Activated CD4-positive, alpha-beta T cell treated with anti-CD3 and anti-CD28 coated beads, Interleukin-2, amount 10 ng/mL, durations not matched to agents 24 days and 14 days (primary cell): Measurements from ENCODE around the gene CAPN15. TPM values are rescaled to one million over a fixed set of nuclear protein-coding genes. Genes with fewer than 3 reads are reported as not detected.

ENCODE experiments used
- DNase-seq: peaks from one replicate; pipeline ENCODE4 v3.0.0; 2022
- H3K27ac Mint-ChIP-seq: one replicate; pipeline ENCODE4 v1.8.0; 2022; ENCODE audit warnings: mild to moderate bottlenecking, mixed read lengths
- H3K27me3 Mint-ChIP-seq: one replicate; pipeline ENCODE4 v1.8.0; 2022; ENCODE audit warnings: mixed read lengths
- H3K36me3 Mint-ChIP-seq: one replicate; pipeline ENCODE4 v1.8.0; 2022; ENCODE audit warnings: low read depth, mild to moderate bottlenecking, mixed read lengths
- H3K4me1 Mint-ChIP-seq: one replicate; pipeline ENCODE4 v1.8.0; 2021; ENCODE audit warnings: mixed read lengths
- H3K4me3 Mint-ChIP-seq: one replicate; pipeline ENCODE4 v1.8.0; 2022; ENCODE audit warnings: mild to moderate bottlenecking, moderate library complexity, mixed read lengths
- H3K9me3 Mint-ChIP-seq: one replicate; pipeline ENCODE4 v1.8.0; 2021; ENCODE audit warnings: mixed read lengths
- intact Hi-C: fragments of 100-400 bp; cut with micrococcal nuclease; formaldehyde crosslinking; loops from one replicate; pipeline ENCODE4 v1.15.1; 2023
- total RNA-seq: library from RNA; stranded (reverse); gene quantifications from 2 replicates; pipeline ENCODE4 v1.2.3, GENCODE V29; 2022

CAPN15 gene
- total RNA-seq, 1 donor from 2014 or later, result 121 TPM

GRCh38 chr16:515175-515938 lies 12.2 kb upstream of the CAPN15 start:
- H3K4me1 Mint-ChIP-seq, result no peaks in the 10 kb centered on the region
- intact Hi-C loops, result no loop called here
- no peaks in the 10 kb centered on the region for H3K27me3 Mint-ChIP-seq
- DNase-seq, result no peak
- peaks cover 4% of the 10 kb centered on the region for H3K36me3 Mint-ChIP-seq
- H3K9me3 Mint-ChIP-seq, result no peaks in the 10 kb centered on the region
- H3K27ac Mint-ChIP-seq, result no peak overlapping the region
- H3K4me3 Mint-ChIP-seq, result no peak overlapping the region

GRCh38 chr16:515939-516226 lies 11.6 kb upstream of the CAPN15 start:
- H3K36me3 Mint-ChIP-seq, result peaks cover 4% of the 10 kb centered on the region
- no peaks in the 10 kb centered on the region for H3K4me1 Mint-ChIP-seq
- no peaks in the 10 kb centered on the region for H3K9me3 Mint-ChIP-seq
- DNase-seq, result no peak
- H3K27ac Mint-ChIP-seq, result no peak overlapping the region
- H3K27me3 Mint-ChIP-seq, result no peaks in the 10 kb centered on the region
- intact Hi-C loops, result no loop called here
- no peak overlapping the region for H3K4me3 Mint-ChIP-seq

GRCh38 chr16:516301-516700 lies 11.2 kb upstream of the CAPN15 start:
- H3K27ac Mint-ChIP-seq, result no peak overlapping the region
- no peaks in the 10 kb centered on the region for H3K27me3 Mint-ChIP-seq
- peaks cover 4% of the 10 kb centered on the region for H3K36me3 Mint-ChIP-seq
- DNase-seq, result no peak
- no peaks in the 10 kb centered on the region for H3K4me1 Mint-ChIP-seq
- H3K9me3 Mint-ChIP-seq, result no peaks in the 10 kb centered on the region
- no peak overlapping the region for H3K4me3 Mint-ChIP-seq
- intact Hi-C loops, result no loop called here

GRCh38 chr16:518858-519257 lies 8.7 kb upstream of the CAPN15 start:
- Mint-ChIP-seq H3K9me3 (no peaks in the 10 kb centered on the region), H3K27ac (no peak overlapping the region), H3K27me3 (no peaks in the 10 kb centered on the region), H3K36me3 (peaks cover 7% of the 10 kb centered on the region), H3K4me3 (no peak overlapping the region), H3K4me1 (no peaks in the 10 kb centered on the region)
- DNase-seq, result no peak
- intact Hi-C loops, result no loop called here

GRCh38 chr16:519425-519824 lies 8.1 kb upstream of the CAPN15 start:
- no peak overlapping the region for H3K4me3 Mint-ChIP-seq
- H3K4me1 Mint-ChIP-seq, result no peaks in the 10 kb centered on the region
- DNase-seq, result no peak
- no peaks in the 10 kb centered on the region for H3K9me3 Mint-ChIP-seq
- no peak overlapping the region for H3K27ac Mint-ChIP-seq
- H3K36me3 Mint-ChIP-seq, result peaks cover 7% of the 10 kb centered on the region
- H3K27me3 Mint-ChIP-seq, result no peaks in the 10 kb centered on the region
- intact Hi-C loops, result no loop called here

GRCh38 chr16:519841-520687 lies 7.4 kb upstream of the CAPN15 start:
- Mint-ChIP-seq H3K27ac (no peak overlapping the region), H3K4me1 (no peaks in the 10 kb centered on the region), H3K4me3 (no peak overlapping the region), H3K9me3 (no peaks in the 10 kb centered on the region), H3K36me3 (peaks cover 7% of the 10 kb centered on the region), H3K27me3 (no peaks in the 10 kb centered on the region)
- no peak for DNase-seq
- intact Hi-C loops, result no loop called here

GRCh38 chr16:520847-521246 lies 6.7 kb upstream of the CAPN15 start:
- no peaks in the 10 kb centered on the region for H3K9me3 Mint-ChIP-seq
- no peak overlapping the region for H3K27ac Mint-ChIP-seq
- no peak for DNase-seq
- no peak overlapping the region for H3K4me3 Mint-ChIP-seq
- intact Hi-C loops, result no loop called here
- H3K4me1 Mint-ChIP-seq, result peaks cover 5% of the 10 kb centered on the region
- peaks cover 9% of the 10 kb centered on the region for H3K36me3 Mint-ChIP-seq
- no peaks in the 10 kb centered on the region for H3K27me3 Mint-ChIP-seq

- no peak overlapping the region for H3K27ac Mint-ChIP-seq
- no peaks in the 10 kb centered on the region for H3K27me3 Mint-ChIP-seq
- DNase-seq, result no peak
- peaks cover 8% of the 10 kb centered on the region for H3K4me1 Mint-ChIP-seq
- H3K36me3 Mint-ChIP-seq, result peaks cover 9% of the 10 kb centered on the region
- H3K4me3 Mint-ChIP-seq, result no peak overlapping the region
- no peaks in the 10 kb centered on the region for H3K9me3 Mint-ChIP-seq
- intact Hi-C loops, result no loop called here
Observed at GRCh38 chr16:521381-522210, 5.9 kb upstream of the CAPN15 start.

GRCh38 chr16:522320-523096 lies 5.0 kb upstream of the CAPN15 start:
- H3K9me3 Mint-ChIP-seq, result no peaks in the 10 kb centered on the region
- no peak overlapping the region for H3K27ac Mint-ChIP-seq
- no peak overlapping the region for H3K4me3 Mint-ChIP-seq
- no peak for DNase-seq
- H3K36me3 Mint-ChIP-seq, result peaks cover 7% of the 10 kb centered on the region
- intact Hi-C loops, result no loop called here
- no peaks in the 10 kb centered on the region for H3K27me3 Mint-ChIP-seq
- peaks cover 9% of the 10 kb centered on the region for H3K4me1 Mint-ChIP-seq

- no peak for DNase-seq
- Mint-ChIP-seq H3K4me3 (no peak overlapping the region), H3K4me1 (peaks cover 9% of the 10 kb centered on the region), H3K36me3 (peaks cover 7% of the 10 kb centered on the region), H3K27ac (no peak overlapping the region), H3K27me3 (no peaks in the 10 kb centered on the region), H3K9me3 (no peaks in the 10 kb centered on the region)
- intact Hi-C loops, result no loop called here
Observed at GRCh38 chr16:523097-523741, 4.3 kb upstream of the CAPN15 start.

GRCh38 chr16:524274-525040 lies 3.1 kb upstream of the CAPN15 start:
- intact Hi-C loops, result loop anchor here (2.0 kb wide), 1 partner anchor 100 kb away; the partner anchor contains the start of gene RAB11FIP3
- H3K27ac Mint-ChIP-seq, result peak overlapping the region; percentile 92
- H3K4me1 Mint-ChIP-seq, result peaks cover 15% of the 10 kb centered on the region
- no peak for DNase-seq
- H3K36me3 Mint-ChIP-seq, result peaks cover 11% of the 10 kb centered on the region
- no peaks in the 10 kb centered on the region for H3K27me3 Mint-ChIP-seq
- no peak overlapping the region for H3K4me3 Mint-ChIP-seq
- no peaks in the 10 kb centered on the region for H3K9me3 Mint-ChIP-seq

GRCh38 chr16:525123-525519 lies 2.4 kb upstream of the CAPN15 start:
- H3K4me1 Mint-ChIP-seq, result peaks cover 18% of the 10 kb centered on the region
- H3K36me3 Mint-ChIP-seq, result peaks cover 12% of the 10 kb centered on the region
- no peaks in the 10 kb centered on the region for H3K27me3 Mint-ChIP-seq
- H3K9me3 Mint-ChIP-seq, result no peaks in the 10 kb centered on the region
- intact Hi-C loops, result loop anchor here (2.0 kb wide), 1 partner anchor 100 kb away; the partner anchor contains the start of gene RAB11FIP3
- H3K27ac Mint-ChIP-seq, result peak overlapping the region; percentile 92
- no peak for DNase-seq
- H3K4me3 Mint-ChIP-seq, result peak overlapping the region; percentile 90
